ENCODE measurements around the gene COL1A1.

Gene COL1A1

GRCh38 chr17:50199803-50200456 lies 1.5 kb downstream of the COL1A1 start:
- DNase-seq (ENCODE audit: low read depth) = peak; percentile 96

GRCh38 chr17:50199211-50199802 lies 2.1 kb downstream of the COL1A1 start:
- DNase-seq (ENCODE audit: low read depth) = no peak

- peak; percentile 78 for DNase-seq (ENCODE audit: low read depth)
Observed at GRCh38 chr17:50198026-50198669, 3.3 kb downstream of the COL1A1 start.

- DNase-seq (ENCODE audit: low read depth) = peak; percentile 68
Observed at GRCh38 chr17:50196826-50197225, 4.6 kb downstream of the COL1A1 start.

GRCh38 chr17:50196036-50196435 lies 5.4 kb downstream of the COL1A1 start:
- no peak for DNase-seq (ENCODE audit: low read depth)

GRCh38 chr17:50194934-50195865 lies 6.2 kb downstream of the COL1A1 start:
- peak; percentile 49 for DNase-seq (ENCODE audit: low read depth)

GRCh38 chr17:50194140-50194933 lies 7.1 kb downstream of the COL1A1 start:
- no peak for DNase-seq (ENCODE audit: low read depth)

GRCh38 chr17:50192618-50193291 lies 8.7 kb downstream of the COL1A1 start:
- DNase-seq (ENCODE audit: low read depth) = no peak

- no peak for DNase-seq (ENCODE audit: low read depth)
Observed at GRCh38 chr17:50192144-50192617, 9.2 kb downstream of the COL1A1 start.

- no peak for DNase-seq (ENCODE audit: low read depth)
Observed at GRCh38 chr17:50191359-50192143, 9.9 kb downstream of the COL1A1 start.

GRCh38 chr17:50190603-50191358 lies 10.7 kb downstream of the COL1A1 start:
- DNase-seq (ENCODE audit: low read depth) = no peak

GRCh38 chr17:50190293-50190602 lies 11.2 kb downstream of the COL1A1 start:
- DNase-seq (ENCODE audit: low read depth) = no peak

GRCh38 chr17:50189550-50190292 lies 11.7 kb downstream of the COL1A1 start:
- DNase-seq (ENCODE audit: low read depth) = no peak

- no peak for DNase-seq (ENCODE audit: low read depth)
Observed at GRCh38 chr17:50188921-50189549, 12.4 kb downstream of the COL1A1 start.

- DNase-seq (ENCODE audit: low read depth) = no peak
Observed at GRCh38 chr17:50188531-50188920, 12.9 kb downstream of the COL1A1 start.

- DNase-seq (ENCODE audit: low read depth) = peak; percentile 50
Observed at GRCh38 chr17:50187751-50188530, 13.5 kb downstream of the COL1A1 start.

GRCh38 chr17:50187394-50187725 lies 14.1 kb downstream of the COL1A1 start:
- DNase-seq (ENCODE audit: low read depth) = peak; percentile 61
